Neural progenitor cell (in vitro differentiated cells): ENCODE results near the gene FBXW8. TPM values are rescaled to one million over a fixed set of nuclear protein-coding genes. Genes with fewer than 3 reads are reported as not detected.

Experiments
- DNase-seq: peaks from one replicate; pipeline ENCODE4 v3.0.0-alpha.2; 2016; ENCODE audit warnings: low spot score
- H2AFZ ChIP-seq: fragments of 200-600 bp; sonication (generic); replicated peaks from 2 replicates; pipeline ENCODE4 v1.6.1; 2016; ENCODE audit warnings: antibody characterized with exemption
- H3F3A ChIP-seq: fragments of 200-600 bp; sonication (generic); 2 replicates; pipeline ENCODE4 v1.6.1; 2016; ENCODE audit warnings: antibody characterized with exemption, low read depth
- H3K27ac ChIP-seq: fragments of 200-600 bp; sonication (generic); 2 replicates; pipeline ENCODE4 v1.5.1; 2016; ENCODE audit warnings: mild to moderate bottlenecking
- H3K27me3 ChIP-seq: fragments of 200-600 bp; sonication (generic); 2 replicates; pipeline ENCODE4 v1.6.1; 2016; ENCODE audit warnings: mild to moderate bottlenecking, moderate library complexity
- H3K36me3 ChIP-seq: fragments of 200-600 bp; sonication (generic); 2 replicates; pipeline ENCODE4 v1.5.1; 2016
- H3K4me1 ChIP-seq: fragments of 200-600 bp; sonication (generic); 2 replicates; pipeline ENCODE4 v1.6.1; 2016; ENCODE audit warnings: mixed run types
- H3K4me2 ChIP-seq: fragments of 200-600 bp; sonication (generic); 2 replicates; pipeline ENCODE4 v1.6.1; 2016
- H3K4me3 ChIP-seq: fragments of 200-600 bp; sonication (generic); 2 replicates; pipeline ENCODE4 v1.5.1; 2016
- H3K79me2 ChIP-seq: fragments of 200-600 bp; sonication (generic); 2 replicates; pipeline ENCODE4 v1.6.1; 2016; ENCODE audit warnings: low read depth
- H3K9ac ChIP-seq: fragments of 200-600 bp; sonication (generic); 2 replicates; pipeline ENCODE4 v1.6.1; 2016
- H3K9me3 ChIP-seq: fragments of 200-600 bp; sonication (generic); 2 replicates; pipeline ENCODE4 v1.5.1; 2016; ENCODE audit warnings: low read depth
- H4K20me1 ChIP-seq: fragments of 200-600 bp; sonication (generic); 2 replicates; pipeline ENCODE4 v1.6.1; 2016; ENCODE audit warnings: low read depth
- H3K27ac Mint-ChIP-seq: 3 replicates; pipeline ENCODE4 v1.8.0; 2021; ENCODE audit warnings: mixed read lengths
- H3K27me3 Mint-ChIP-seq: 2 replicates; pipeline ENCODE4 v1.8.0; 2022; ENCODE audit warnings: low read depth, mild to moderate bottlenecking, inconsistent platforms, moderate library complexity, mixed read lengths; ENCODE audit not compliant: insufficient read depth
- H3K36me3 Mint-ChIP-seq: 3 replicates; pipeline ENCODE4 v1.8.0; 2021; ENCODE audit warnings: mixed read lengths
- H3K4me1 Mint-ChIP-seq: 3 replicates; pipeline ENCODE4 v1.8.0; 2021; ENCODE audit warnings: mixed read lengths
- H3K4me3 Mint-ChIP-seq: 3 replicates; pipeline ENCODE4 v1.8.0; 2021; ENCODE audit warnings: mild to moderate bottlenecking, moderate library complexity, mixed read lengths
- H3K9me3 Mint-ChIP-seq: 3 replicates; pipeline ENCODE4 v1.8.0; 2020; ENCODE audit warnings: mixed read lengths
- EZH2 ChIP-seq: fragments of 200-600 bp; sonication (generic); IDR thresholded peaks from 2 replicates; pipeline ENCODE4 v1.6.1; 2017; ENCODE audit warnings: antibody characterized with exemption, mild to moderate bottlenecking, moderate library complexity
- EZH2phosphoT487 ChIP-seq: fragments of 200-600 bp; sonication (generic); IDR thresholded peaks from 2 replicates; pipeline ENCODE4 v1.6.1; 2017; ENCODE audit warnings: antibody characterized with exemption
- total RNA-seq: library from RNA; depleted of rRNA; stranded (reverse); fragments of >200 nt; gene quantifications from 2 replicates; pipeline ENCODE4 v1.2.3, GENCODE V29; 2015; ENCODE audit warnings: low replicate concordance
- TF ChIP-seq, protein P1 (sequence below): fragments of 200-600 bp; sonication (generic); IDR thresholded peaks from 2 replicates; pipeline ENCODE4 v1.5.1; 2017; ENCODE audit warnings: antibody characterized with exemption, mild to moderate bottlenecking

The FBXW8 gene
- total RNA-seq, 1 donor from 2014 or later, result 20.7 TPM

DNA sequence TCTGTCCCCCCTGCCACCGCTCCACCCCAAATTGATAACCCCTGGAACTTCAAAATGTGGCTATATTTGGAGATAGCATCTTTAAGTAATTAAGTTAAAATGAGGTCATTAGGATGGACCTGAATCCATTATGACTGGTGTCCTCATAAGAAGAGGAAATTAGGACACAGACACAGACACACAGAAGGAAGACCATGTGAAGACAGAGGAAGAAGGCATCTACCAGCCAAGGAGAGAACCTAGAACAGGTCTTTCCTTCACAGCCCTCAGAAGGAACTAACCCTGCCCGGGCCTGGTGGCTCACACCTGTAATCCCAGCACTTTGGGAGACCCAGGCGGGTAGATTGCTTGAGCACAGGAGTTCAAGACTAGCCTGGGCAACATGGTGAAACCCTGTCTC is 25.9 kb upstream of the FBXW8 start:
- Histone ChIP-seq H3K27ac (no peak overlapping the region), H3F3A (peaks cover 21% of the 10 kb centered on the region), H3K9ac (no peak overlapping the region), H4K20me1 (peaks cover 20% of the 10 kb centered on the region), H3K36me3 (no peaks in the 10 kb centered on the region), H2AFZ (no peak overlapping the region), H3K4me2 (no peak overlapping the region), H3K27me3 (peaks cover 65% of the 10 kb centered on the region), H3K79me2 (no peaks in the 10 kb centered on the region), H3K4me1 (peaks cover 20% of the 10 kb centered on the region), H3K9me3 (no peaks in the 10 kb centered on the region), H3K4me3 (no peak overlapping the region)
- TF ChIP-seq, protein P1, sequence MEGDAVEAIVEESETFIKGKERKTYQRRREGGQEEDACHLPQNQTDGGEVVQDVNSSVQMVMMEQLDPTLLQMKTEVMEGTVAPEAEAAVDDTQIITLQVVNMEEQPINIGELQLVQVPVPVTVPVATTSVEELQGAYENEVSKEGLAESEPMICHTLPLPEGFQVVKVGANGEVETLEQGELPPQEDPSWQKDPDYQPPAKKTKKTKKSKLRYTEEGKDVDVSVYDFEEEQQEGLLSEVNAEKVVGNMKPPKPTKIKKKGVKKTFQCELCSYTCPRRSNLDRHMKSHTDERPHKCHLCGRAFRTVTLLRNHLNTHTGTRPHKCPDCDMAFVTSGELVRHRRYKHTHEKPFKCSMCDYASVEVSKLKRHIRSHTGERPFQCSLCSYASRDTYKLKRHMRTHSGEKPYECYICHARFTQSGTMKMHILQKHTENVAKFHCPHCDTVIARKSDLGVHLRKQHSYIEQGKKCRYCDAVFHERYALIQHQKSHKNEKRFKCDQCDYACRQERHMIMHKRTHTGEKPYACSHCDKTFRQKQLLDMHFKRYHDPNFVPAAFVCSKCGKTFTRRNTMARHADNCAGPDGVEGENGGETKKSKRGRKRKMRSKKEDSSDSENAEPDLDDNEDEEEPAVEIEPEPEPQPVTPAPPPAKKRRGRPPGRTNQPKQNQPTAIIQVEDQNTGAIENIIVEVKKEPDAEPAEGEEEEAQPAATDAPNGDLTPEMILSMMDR, result no peak
- TF ChIP-seq EZH2phosphoT487, result no peak
- TF ChIP-seq EZH2, result no peak
- Mint-ChIP-seq H3K36me3 (no peaks in the 10 kb centered on the region), H3K4me1 (peaks cover 13% of the 10 kb centered on the region), H3K27me3 (peaks cover 47% of the 10 kb centered on the region), H3K27ac (no peak overlapping the region), H3K9me3 (no peaks in the 10 kb centered on the region), H3K4me3 (no peak overlapping the region)
- no peak for DNase-seq

DNA sequence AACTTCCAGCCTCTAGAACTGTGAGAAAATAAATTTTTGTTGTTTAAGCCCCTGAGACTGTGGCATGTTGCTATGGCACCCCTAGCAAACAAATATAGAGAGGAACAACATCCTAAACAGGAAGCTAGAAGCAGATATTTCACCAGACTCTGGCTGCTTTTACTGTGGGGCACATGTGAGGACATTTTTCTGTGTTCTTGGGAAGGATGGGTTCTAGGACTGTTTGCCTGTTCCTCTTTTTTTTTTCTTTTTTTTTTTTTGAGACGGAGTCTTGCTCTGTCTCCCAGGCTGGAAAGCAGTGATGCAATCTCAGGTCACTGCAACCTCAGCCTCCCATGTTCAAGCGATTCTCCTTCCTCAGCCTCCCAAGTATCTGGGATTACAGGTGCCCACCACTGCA is 25.3 kb upstream of the FBXW8 start:
- Histone ChIP-seq H4K20me1 (peaks cover 14% of the 10 kb centered on the region), H3K27ac (no peak overlapping the region), H3K79me2 (no peaks in the 10 kb centered on the region), H3K27me3 (peaks cover 59% of the 10 kb centered on the region), H3K4me1 (peaks cover 14% of the 10 kb centered on the region), H3K4me3 (no peak overlapping the region), H3K36me3 (no peaks in the 10 kb centered on the region), H3F3A (peaks cover 15% of the 10 kb centered on the region), H2AFZ (no peak overlapping the region), H3K4me2 (no peak overlapping the region), H3K9ac (no peak overlapping the region), H3K9me3 (no peaks in the 10 kb centered on the region)
- no peak for DNase-seq
- Mint-ChIP-seq H3K9me3 (no peaks in the 10 kb centered on the region), H3K4me1 (peaks cover 7% of the 10 kb centered on the region), H3K27me3 (peaks cover 41% of the 10 kb centered on the region), H3K4me3 (no peak overlapping the region), H3K27ac (no peak overlapping the region), H3K36me3 (no peaks in the 10 kb centered on the region)
- TF ChIP-seq, protein P1, result no peak
- TF ChIP-seq EZH2 (no peak), EZH2phosphoT487 (no peak)

DNA sequence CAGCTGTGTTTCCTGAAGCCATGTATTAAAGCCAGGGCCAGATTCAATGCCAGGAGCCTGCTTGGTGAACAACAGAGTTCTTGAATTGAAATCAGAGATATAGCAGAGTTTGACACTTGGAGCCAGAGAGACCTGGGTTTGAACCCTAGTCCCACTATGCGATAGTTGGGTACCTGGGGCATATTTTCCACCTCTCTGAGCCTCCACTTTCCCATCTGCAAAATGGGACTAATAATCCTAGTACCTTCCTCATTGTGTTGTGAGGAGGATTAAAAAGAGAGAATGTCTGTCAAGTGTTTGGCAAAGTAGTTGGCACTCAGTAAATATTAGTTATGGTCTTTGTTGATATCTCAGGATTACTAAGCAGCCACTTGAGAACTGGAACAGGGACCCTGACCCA is 23.5 kb upstream of the FBXW8 start:
- no peak for TF ChIP-seq EZH2
- TF ChIP-seq, protein P1, result no peak
- TF ChIP-seq EZH2phosphoT487, result no peak
- peaks cover 4% of the 10 kb centered on the region for H4K20me1 ChIP-seq
- H3K27me3 Mint-ChIP-seq, result peaks cover 32% of the 10 kb centered on the region
- no peak overlapping the region for H3K9ac ChIP-seq
- no peaks in the 10 kb centered on the region for H3K9me3 Mint-ChIP-seq
- no peaks in the 10 kb centered on the region for H3K9me3 ChIP-seq
- no peak overlapping the region for H3K27ac ChIP-seq
- H3K4me3 ChIP-seq, result no peak overlapping the region
- no peak overlapping the region for H3K4me2 ChIP-seq
- peaks cover 41% of the 10 kb centered on the region for H3K27me3 ChIP-seq
- H2AFZ ChIP-seq, result no peak overlapping the region
- peaks cover 7% of the 10 kb centered on the region for H3F3A ChIP-seq
- no peak for DNase-seq
- peaks cover 3% of the 10 kb centered on the region for H3K4me1 ChIP-seq
- no peaks in the 10 kb centered on the region for H3K36me3 Mint-ChIP-seq
- H3K36me3 ChIP-seq, result no peaks in the 10 kb centered on the region
- no peaks in the 10 kb centered on the region for H3K4me1 Mint-ChIP-seq
- no peak overlapping the region for H3K4me3 Mint-ChIP-seq
- H3K79me2 ChIP-seq, result no peaks in the 10 kb centered on the region
- H3K27ac Mint-ChIP-seq, result no peak overlapping the region
